Common myeloid progenitor, CD34-positive (primary cell): ENCODE measurements around the gene FAH.

Experiments used
- CTCF ChIA-PET: fragments of 350-600 bp; sonication (Branson Sonifier 250); formaldehyde crosslinking; loops from one replicate; lab custom pipeline; 2021; ENCODE audit warnings: antibody characterized with exemption; lab: Charles Lee
- POLR2A ChIA-PET: fragments of 350-600 bp; sonication (Branson Sonifier 250); formaldehyde crosslinking; loops from one replicate; lab custom pipeline; 2021; ENCODE audit warnings: antibody characterized with exemption; lab: Charles Lee
- DNase-seq, 3 donors: peaks; one replicate each; pipeline versions ENCODE4 v3.0.0 to v3.0.0-alpha.2; 2013
- H3K27ac ChIP-seq, 2 experiments: 1 replicate in 1 of 2; 2 replicates in 1 of 2; pipeline ENCODE4 v1.7.0; 2013; ENCODE audit warnings: inconsistent platforms in 2 of 2, low read length in 2 of 2, mild to moderate bottlenecking in 2 of 2, low read depth in 1 of 2, moderate library complexity in 1 of 2; ENCODE audit not compliant: severe bottlenecking in 2 of 2, insufficient read depth in 1 of 2, poor library complexity in 1 of 2
- H3K27me3 ChIP-seq, 5 experiments: replicated peaks in 2 of 5; 1 replicate in 3 of 5; 2 replicates in 2 of 5; pipeline versions ENCODE4 v1.6.1 to v1.7.0; 2013; ENCODE audit warnings: low read length in 4 of 5, mild to moderate bottlenecking in 2 of 5, moderate library complexity in 2 of 5, inconsistent platforms in 1 of 5; ENCODE audit not compliant: insufficient read depth in 5 of 5, control insufficient read depth in 4 of 5
- H3K36me3 ChIP-seq, 4 experiments: 1 replicate in 2 of 4; 2 replicates in 2 of 4; pipeline versions ENCODE4 v1.6.1 to v1.7.0; 2013; ENCODE audit warnings: low read length in 3 of 4, control low read depth in 1 of 4, mild to moderate bottlenecking in 1 of 4; ENCODE audit not compliant: control insufficient read depth in 4 of 4, insufficient read depth in 4 of 4
- H3K4me1 ChIP-seq, 4 experiments: 1 replicate in 3 of 4; 2 replicates in 1 of 4; pipeline versions ENCODE4 v1.6.1 to v1.7.1; 2013; ENCODE audit warnings: low read length in 3 of 4, mild to moderate bottlenecking in 3 of 4, control low read depth in 1 of 4, inconsistent platforms in 1 of 4, moderate library complexity in 1 of 4; ENCODE audit not compliant: control insufficient read depth in 4 of 4, insufficient read depth in 4 of 4; ENCODE audit errors: control extremely low read depth in 1 of 4
- H3K4me3 ChIP-seq, 7 experiments: 1 replicate in 4 of 7; 2 replicates in 3 of 7; pipeline versions ENCODE4 v1.5.1 to v1.7.0; 2013; ENCODE audit warnings: mild to moderate bottlenecking in 7 of 7, low read length in 6 of 7, moderate library complexity in 6 of 7, inconsistent platforms in 2 of 7, low read depth in 2 of 7, control low read depth in 1 of 7; ENCODE audit not compliant: insufficient read depth in 4 of 7, control insufficient read depth in 1 of 7; ENCODE audit errors: extremely low read depth in 1 of 7
- H3K9me3 ChIP-seq, 5 experiments: 1 replicate in 4 of 5; 2 replicates in 1 of 5; pipeline versions ENCODE4 v1.6.1 to v1.7.1; 2013; ENCODE audit warnings: low read length in 4 of 5, mild to moderate bottlenecking in 2 of 5, inconsistent platforms in 1 of 5, low read depth in 1 of 5, moderate library complexity in 1 of 5; ENCODE audit not compliant: control insufficient read depth in 4 of 5, insufficient read depth in 2 of 5; ENCODE audit errors: control extremely low read depth in 1 of 5
- WGBS: methylation state at CpG from one replicate; pipeline ENCODE4 v1.1.5; 2013; ENCODE audit not compliant: insufficient coverage; 5-methylcytosine and 5-hydroxymethylcytosine counted together

FAH gene

DNA sequence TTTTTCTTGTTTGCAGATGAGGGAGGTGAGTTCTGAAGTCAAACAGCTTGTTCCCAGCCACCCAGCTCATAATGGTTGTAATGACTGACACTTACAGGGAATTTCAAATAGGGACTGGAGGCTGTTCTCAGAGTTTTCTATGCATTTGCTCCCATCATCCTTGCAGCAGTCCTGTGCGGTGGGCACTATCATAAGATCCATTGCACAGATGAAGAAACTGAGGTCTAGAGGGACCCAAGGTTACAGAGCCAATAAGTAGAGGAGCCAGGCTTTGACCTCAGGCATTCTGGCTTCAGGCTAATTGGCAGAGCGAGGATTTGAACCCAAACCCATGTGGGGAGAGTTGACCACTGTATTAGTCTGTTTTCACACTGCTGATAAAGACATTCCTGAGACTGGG, 32.4 kb downstream of the FAH start:
- WGBS: 100% methylated on average over 2 of the region's 2 CpGs
- no peak for DNase-seq
- ChIA-PET POLR2A (no interaction called here), CTCF (no interaction called here)
- Histone ChIP-seq H3K27me3 (no peaks in the 10 kb centered on the region), H3K27ac (no peak overlapping the region), H3K36me3 (peaks cover 9 to 88% (median 61%) of the 10 kb centered on the region in 4 experiments), H3K9me3 (peaks cover 0 to 3% (median 0%) of the 10 kb centered on the region in 5 experiments), H3K4me3 (no peak overlapping the region), H3K4me1 (no peaks in the 10 kb centered on the region)

DNA sequence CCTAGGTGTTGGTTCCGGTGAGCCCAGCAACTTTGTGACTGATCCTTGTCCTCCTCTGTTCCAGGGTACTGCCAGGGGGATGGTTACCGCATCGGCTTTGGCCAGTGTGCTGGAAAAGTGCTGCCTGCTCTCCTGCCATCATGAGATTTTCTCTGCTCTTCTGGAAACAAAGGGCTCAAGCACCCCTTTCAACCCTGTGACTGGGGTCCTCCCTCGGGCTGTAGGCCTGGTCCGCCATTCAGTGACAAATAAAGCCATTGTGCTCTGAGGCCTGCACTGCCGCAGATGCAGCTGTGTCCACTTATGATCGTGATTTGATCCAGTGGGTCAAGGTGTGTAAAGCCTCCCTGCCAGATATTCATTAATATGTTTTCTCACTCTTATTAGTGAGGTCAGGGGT, 33.3 kb downstream of the FAH start:
- Histone ChIP-seq H3K27ac (no peak overlapping the region), H3K4me1 (no peaks in the 10 kb centered on the region), H3K27me3 (no peaks in the 10 kb centered on the region), H3K36me3 (peaks cover 9 to 79% (median 55%) of the 10 kb centered on the region in 4 experiments), H3K4me3 (no peak overlapping the region), H3K9me3 (peaks cover 0 to 3% (median 0%) of the 10 kb centered on the region in 5 experiments)
- no peak for DNase-seq
- ChIA-PET CTCF (no interaction called here), POLR2A (no interaction called here)
- 100% methylated on average over 5 of the region's 7 CpGs for WGBS

DNA sequence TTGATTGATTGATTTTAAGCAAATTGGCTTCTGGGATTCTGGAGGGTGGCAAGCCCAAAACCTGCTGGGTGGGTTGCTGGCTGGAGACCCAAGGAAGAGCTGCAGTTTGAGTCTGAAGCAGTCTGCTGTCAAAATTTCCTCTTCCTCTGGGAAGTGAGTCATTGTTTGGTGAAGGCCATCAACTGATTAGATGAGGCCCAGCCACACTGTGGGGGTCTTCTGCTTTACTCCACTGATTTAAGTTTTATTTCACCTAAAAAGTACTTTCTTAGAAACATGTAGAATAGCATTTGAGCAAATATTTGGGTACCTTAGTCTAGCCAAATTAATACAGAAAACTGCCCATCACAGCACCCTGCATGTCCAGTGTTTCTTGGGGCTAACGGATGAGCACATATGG, 33.8 kb downstream of the FAH start:
- CTCF ChIA-PET: no interaction called here
- DNase-seq: no peak
- no peaks in the 10 kb centered on the region for H3K4me1 ChIP-seq
- 100% methylated on average over 1 of the region's 1 CpG for WGBS
- H3K27ac ChIP-seq: no peak overlapping the region
- H3K27me3 ChIP-seq: no peaks in the 10 kb centered on the region
- no peak overlapping the region for H3K4me3 ChIP-seq
- peaks cover 9 to 74% (median 50%) of the 10 kb centered on the region in 4 experiments for H3K36me3 ChIP-seq
- POLR2A ChIA-PET: no interaction called here
- peaks cover 0 to 3% (median 0%) of the 10 kb centered on the region in 5 experiments for H3K9me3 ChIP-seq

DNA sequence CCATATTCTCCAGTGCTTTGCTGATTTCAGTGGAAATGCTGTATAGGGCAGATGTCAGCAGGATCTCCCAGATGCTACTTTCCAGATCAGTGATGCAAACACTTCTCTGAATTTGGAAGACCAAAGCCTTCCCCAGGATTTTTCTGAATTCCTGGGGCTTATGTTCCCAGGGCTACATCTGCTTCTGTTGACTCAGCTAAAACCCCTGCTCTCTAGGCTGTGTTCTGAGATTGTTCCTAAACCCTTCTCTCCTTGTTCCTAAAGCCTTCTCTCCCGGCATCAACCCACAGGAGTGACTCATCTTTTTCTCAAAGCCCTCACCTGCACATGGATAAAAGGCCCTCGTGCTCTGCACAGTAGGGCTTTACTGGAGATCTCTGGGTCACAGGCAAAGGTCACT, 35.5 kb downstream of the FAH start:
- CTCF ChIA-PET: no interaction called here
- POLR2A ChIA-PET: no interaction called here
- no peak overlapping the region for H3K27ac ChIP-seq
- peaks cover 0 to 3% (median 0%) of the 10 kb centered on the region in 5 experiments for H3K9me3 ChIP-seq
- no peaks in the 10 kb centered on the region for H3K4me1 ChIP-seq
- no peaks in the 10 kb centered on the region for H3K27me3 ChIP-seq
- peaks cover 6 to 58% (median 40%) of the 10 kb centered on the region in 4 experiments for H3K36me3 ChIP-seq
- DNase-seq: no peak
- 100% methylated on average over 2 of the region's 2 CpGs for WGBS
- no peak overlapping the region for H3K4me3 ChIP-seq

DNA sequence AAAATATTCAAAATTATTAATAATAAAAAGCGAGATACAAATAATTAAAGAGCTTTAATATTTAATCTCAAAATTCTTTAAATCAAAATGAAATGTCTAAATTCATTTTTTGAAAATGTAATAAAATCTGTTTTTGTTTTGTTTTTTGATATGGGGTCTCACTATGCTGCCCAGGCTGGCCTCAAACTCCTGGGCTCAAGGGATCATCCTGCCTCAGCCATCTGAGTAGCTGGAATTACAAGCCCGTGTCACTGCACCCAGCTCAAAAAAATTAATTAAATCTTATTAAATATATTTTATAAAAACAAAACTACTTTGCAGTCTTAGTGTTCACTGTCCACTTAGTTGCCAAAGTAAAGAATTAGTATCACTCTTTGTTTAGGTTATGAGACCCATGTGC, 38.4 kb downstream of the FAH start:
- H3K36me3 ChIP-seq: peaks cover 6 to 32% (median 19%) of the 10 kb centered on the region in 4 experiments
- ChIA-PET POLR2A (no interaction called here), CTCF (no interaction called here)
- peaks cover 0 to 2% (median 0%) of the 10 kb centered on the region in 5 experiments for H3K9me3 ChIP-seq
- no CpG with 5 or more reads among the region's 2 CpGs for WGBS
- no peaks in the 10 kb centered on the region for H3K4me1 ChIP-seq
- no peak for DNase-seq
- no peak overlapping the region for H3K4me3 ChIP-seq
- H3K27ac ChIP-seq: no peak overlapping the region
- no peaks in the 10 kb centered on the region for H3K27me3 ChIP-seq

DNA sequence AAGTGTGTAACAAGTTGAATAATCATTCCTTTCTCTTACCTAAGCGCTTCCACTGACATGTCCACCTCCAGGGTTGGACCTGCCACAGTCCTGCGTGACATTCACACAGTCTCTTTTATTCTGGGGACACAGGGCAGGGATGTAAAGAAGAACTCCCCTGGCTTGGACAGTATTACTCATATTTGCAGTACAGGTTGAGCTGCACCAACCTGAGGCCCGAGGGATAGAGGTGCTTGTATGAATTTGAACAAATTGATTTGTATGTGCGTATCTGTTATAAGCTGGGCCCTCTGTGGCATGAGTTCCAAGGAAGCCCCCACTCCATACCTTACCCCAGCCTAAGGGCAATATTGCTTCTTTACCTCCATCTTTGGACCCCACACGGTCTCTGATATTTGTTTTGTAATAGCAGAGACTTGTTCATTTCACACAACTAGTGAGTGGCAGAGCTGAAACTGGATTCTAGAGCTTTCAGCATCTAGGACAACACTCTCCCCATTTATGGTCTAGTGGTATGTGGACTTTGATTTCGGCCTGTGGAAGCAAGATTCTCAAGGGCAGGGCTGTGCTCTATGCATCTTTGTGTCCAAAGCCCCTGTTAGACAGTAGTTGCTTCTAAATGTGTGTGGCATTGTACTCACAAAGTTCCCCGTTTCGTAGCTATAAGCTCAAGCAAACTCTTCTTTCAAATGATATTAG, 39.2 kb downstream of the FAH start:
- CTCF ChIA-PET: interaction anchor here (1.0 kb wide), 1 partner anchor 36 kb away, joined by 3 read pairs; no protein-coding TSS in a partner anchor
- H3K4me3 ChIP-seq: no peak overlapping the region

DNA sequence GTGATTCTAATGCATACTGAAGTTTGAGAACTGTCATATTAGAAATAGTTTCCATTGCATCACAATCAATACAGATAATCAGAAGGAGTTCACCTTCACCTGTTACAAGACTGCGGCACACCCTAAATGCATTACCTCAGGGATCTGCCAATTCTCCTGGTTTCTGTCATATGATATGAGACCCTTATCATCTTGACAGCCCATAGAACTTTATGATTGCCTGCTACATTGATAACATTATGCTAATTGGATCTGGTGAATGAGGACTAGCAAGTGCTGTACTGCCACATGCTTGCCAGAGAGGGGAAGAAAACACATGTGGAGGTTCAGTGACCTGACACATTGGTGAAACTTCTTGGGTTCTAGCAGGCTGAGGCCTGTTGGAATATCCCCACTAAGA, 41.4 kb downstream of the FAH start:
- CTCF ChIA-PET: no interaction called here
- POLR2A ChIA-PET: no interaction called here
- no peak overlapping the region for H3K4me3 ChIP-seq
- WGBS: no CpG with 5 or more reads among the region's 1 CpG
- no peaks in the 10 kb centered on the region for H3K4me1 ChIP-seq
- DNase-seq: no peak
- H3K27ac ChIP-seq: no peak overlapping the region
- H3K27me3 ChIP-seq: no peaks in the 10 kb centered on the region
- peaks cover 0 to 2% (median 0%) of the 10 kb centered on the region in 5 experiments for H3K9me3 ChIP-seq
- peaks cover 0 to 6% (median 0%) of the 10 kb centered on the region in 4 experiments for H3K36me3 ChIP-seq

More for the DNA sequence above, 39.2 kb downstream of the FAH start:
- Histone ChIP-seq H3K27me3 (no peaks in the 10 kb centered on the region), H3K4me1 (no peaks in the 10 kb centered on the region), H3K36me3 (peaks cover 4 to 24% (median 11%) of the 10 kb centered on the region in 4 experiments), H3K27ac (no peak overlapping the region), H3K9me3 (peaks cover 0 to 2% (median 0%) of the 10 kb centered on the region in 5 experiments)
- no peak for DNase-seq
- POLR2A ChIA-PET: interaction anchor here (0.6 kb wide), 1 partner anchor 65 kb away, joined by 3 read pairs; no protein-coding TSS in a partner anchor
- WGBS: 100% methylated on average over 2 of the region's 8 CpGs
